Hepatocyte (in vitro differentiated cells): ENCODE results near the gene ANO7. TPM values are rescaled to one million over a fixed set of nuclear protein-coding genes. Genes with fewer than 3 reads are reported as not detected.

Source experiments
- DNase-seq: peaks from one replicate; pipeline ENCODE4 v3.0.0-alpha.2; 2016; ENCODE audit warnings: low spot score
- H2AFZ ChIP-seq: fragments of 200-600 bp; sonication (generic); 2 replicates; pipeline ENCODE4 v1.6.0; 2016; ENCODE audit warnings: antibody characterized with exemption, mild to moderate bottlenecking
- H3K27ac ChIP-seq: fragments of 200-600 bp; sonication (generic); 2 replicates; pipeline ENCODE4 v1.5.1; 2016; ENCODE audit warnings: mild to moderate bottlenecking
- H3K27me3 ChIP-seq: fragments of 200-600 bp; sonication (generic); 2 replicates; pipeline ENCODE4 v1.6.1; 2016
- H3K36me3 ChIP-seq: fragments of 200-600 bp; sonication (generic); replicated peaks from 2 replicates; pipeline ENCODE4 v1.5.1; 2016; ENCODE audit warnings: low read depth; ENCODE audit not compliant: insufficient read depth
- H3K4me1 ChIP-seq: fragments of 200-600 bp; sonication (generic); 2 replicates; pipeline ENCODE4 v1.5.1; 2016; ENCODE audit warnings: mild to moderate bottlenecking, moderate library complexity; ENCODE audit not compliant: insufficient read depth
- H3K4me2 ChIP-seq: fragments of 200-600 bp; sonication (generic); 2 replicates; pipeline ENCODE4 v1.6.0; 2016
- H3K4me3 ChIP-seq: fragments of 200-600 bp; sonication (generic); 2 replicates; pipeline ENCODE4 v1.5.1; 2016; ENCODE audit warnings: mild to moderate bottlenecking
- H3K79me2 ChIP-seq: fragments of 200-600 bp; sonication (generic); 2 replicates; pipeline ENCODE4 v1.6.0; 2017; ENCODE audit warnings: mild to moderate bottlenecking
- H3K9me2 ChIP-seq: fragments of 200-600 bp; sonication (generic); replicated peaks from 2 replicates; pipeline ENCODE4 v1.6.0; 2017; ENCODE audit warnings: mild to moderate bottlenecking; ENCODE audit not compliant: insufficient read depth
- H3K9me3 ChIP-seq: fragments of 200-600 bp; sonication (generic); 2 replicates; pipeline ENCODE4 v1.5.1; 2016; ENCODE audit warnings: low read depth, mild to moderate bottlenecking
- H4K20me1 ChIP-seq: fragments of 200-600 bp; sonication (generic); 2 replicates; pipeline ENCODE4 v1.6.0; 2016; ENCODE audit warnings: mild to moderate bottlenecking; ENCODE audit not compliant: insufficient read depth, poor library complexity, severe bottlenecking
- EZH2 ChIP-seq: fragments of 200-600 bp; sonication (generic); IDR thresholded peaks from 2 replicates; pipeline ENCODE4 v1.6.1; 2016; ENCODE audit warnings: antibody characterized with exemption, mild to moderate bottlenecking, borderline replicate concordance
- EZH2phosphoT487 ChIP-seq: fragments of 200-600 bp; sonication (generic); IDR thresholded peaks from one replicate; pipeline ENCODE4 v1.6.1; 2018; ENCODE audit warnings: antibody characterized with exemption, mild to moderate bottlenecking, low read depth, moderate library complexity; ENCODE audit not compliant: unreplicated experiment, severe bottlenecking
- WGBS: methylation state at CpG from one replicate; pipeline ENCODE4 v1.1.6; 2016; ENCODE audit warnings: low lambda C conversion rate; ENCODE audit errors: missing lambda C conversion rate; 5-methylcytosine and 5-hydroxymethylcytosine counted together
- polyA plus RNA-seq: library from polyadenylated mRNA; unstranded; fragments of >200 nt; fragmentation: Nextera tagmentation; extraction: Ambion mirVana; gene quantifications from 2 replicates; pipeline ENCODE4 v1.2.1, GENCODE V29; 2016
- total RNA-seq: library from RNA; depleted of rRNA; stranded (reverse); fragments of >200 nt; gene quantifications from 2 replicates; pipeline ENCODE4 v1.2.3, GENCODE V29; 2014
- TF ChIP-seq, protein P1 (sequence below): fragments of 200-600 bp; sonication (generic); IDR thresholded peaks from 2 replicates; pipeline ENCODE4 v1.5.1; 2016; ENCODE audit warnings: antibody characterized with exemption, mild to moderate bottlenecking; ENCODE audit not compliant: poor library complexity

The ANO7 gene
- total and polyA plus RNA-seq, 2 experiments from 2014 or later, result 1.00 to 1.4 TPM

DNA sequence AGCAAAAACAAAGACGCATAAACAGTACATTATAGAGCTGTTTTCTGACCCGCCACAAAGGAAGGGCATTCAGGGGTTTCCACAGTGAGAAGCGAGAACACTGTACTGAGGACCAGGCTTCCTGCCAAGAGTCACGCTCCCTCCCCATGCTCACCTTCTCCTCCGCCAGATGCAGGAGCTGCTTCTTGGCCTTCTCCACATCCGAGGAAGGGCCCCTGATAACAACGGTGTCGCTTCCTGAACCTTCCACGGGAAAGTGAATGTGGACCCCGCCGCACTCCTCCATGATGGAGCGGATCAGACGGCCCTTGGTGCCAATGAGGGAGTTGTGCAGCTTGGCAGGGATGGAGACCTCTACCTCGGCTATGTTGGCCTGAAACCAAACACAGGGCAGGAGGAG lies 53.8 kb downstream of the ANO7 start:
- no peak for DNase-seq
- Histone ChIP-seq H3K9me2 (no peaks in the 10 kb centered on the region), H3K4me1 (no peaks in the 10 kb centered on the region), H3K4me2 (no peak overlapping the region), H4K20me1 (peaks cover 41% of the 10 kb centered on the region), H3K36me3 (no peaks in the 10 kb centered on the region), H3K9me3 (no peaks in the 10 kb centered on the region), H3K79me2 (peaks cover 33% of the 10 kb centered on the region), H3K27me3 (no peaks in the 10 kb centered on the region), H2AFZ (no peak overlapping the region), H3K4me3 (no peak overlapping the region), H3K27ac (no peak overlapping the region)
- 96% methylated on average over 14 of the region's 14 CpGs for WGBS
- TF ChIP-seq, protein P1, sequence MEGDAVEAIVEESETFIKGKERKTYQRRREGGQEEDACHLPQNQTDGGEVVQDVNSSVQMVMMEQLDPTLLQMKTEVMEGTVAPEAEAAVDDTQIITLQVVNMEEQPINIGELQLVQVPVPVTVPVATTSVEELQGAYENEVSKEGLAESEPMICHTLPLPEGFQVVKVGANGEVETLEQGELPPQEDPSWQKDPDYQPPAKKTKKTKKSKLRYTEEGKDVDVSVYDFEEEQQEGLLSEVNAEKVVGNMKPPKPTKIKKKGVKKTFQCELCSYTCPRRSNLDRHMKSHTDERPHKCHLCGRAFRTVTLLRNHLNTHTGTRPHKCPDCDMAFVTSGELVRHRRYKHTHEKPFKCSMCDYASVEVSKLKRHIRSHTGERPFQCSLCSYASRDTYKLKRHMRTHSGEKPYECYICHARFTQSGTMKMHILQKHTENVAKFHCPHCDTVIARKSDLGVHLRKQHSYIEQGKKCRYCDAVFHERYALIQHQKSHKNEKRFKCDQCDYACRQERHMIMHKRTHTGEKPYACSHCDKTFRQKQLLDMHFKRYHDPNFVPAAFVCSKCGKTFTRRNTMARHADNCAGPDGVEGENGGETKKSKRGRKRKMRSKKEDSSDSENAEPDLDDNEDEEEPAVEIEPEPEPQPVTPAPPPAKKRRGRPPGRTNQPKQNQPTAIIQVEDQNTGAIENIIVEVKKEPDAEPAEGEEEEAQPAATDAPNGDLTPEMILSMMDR, result no peak
- no peak for TF ChIP-seq EZH2
- TF ChIP-seq EZH2phosphoT487, result no peak

DNA sequence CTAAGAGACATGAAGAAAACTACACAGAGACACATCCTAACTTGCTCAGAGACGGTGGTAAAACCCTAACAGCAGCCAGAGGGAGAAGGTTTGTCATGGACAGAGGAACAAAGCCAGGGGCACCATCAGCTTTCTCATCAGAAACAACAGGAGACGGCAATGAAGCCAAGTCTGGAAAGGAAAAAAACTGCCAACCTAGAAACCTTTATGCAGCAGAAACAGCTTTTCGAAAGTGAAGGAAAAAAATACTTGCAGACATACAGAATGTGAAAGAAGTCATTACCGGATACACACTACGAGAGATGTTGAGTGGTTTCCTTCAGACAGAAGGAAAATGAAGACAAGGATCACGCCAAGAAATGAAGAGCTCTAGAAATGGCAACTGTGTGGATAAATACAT lies 55.9 kb downstream of the ANO7 start:
- H3K9me3 ChIP-seq, result no peaks in the 10 kb centered on the region

DNA sequence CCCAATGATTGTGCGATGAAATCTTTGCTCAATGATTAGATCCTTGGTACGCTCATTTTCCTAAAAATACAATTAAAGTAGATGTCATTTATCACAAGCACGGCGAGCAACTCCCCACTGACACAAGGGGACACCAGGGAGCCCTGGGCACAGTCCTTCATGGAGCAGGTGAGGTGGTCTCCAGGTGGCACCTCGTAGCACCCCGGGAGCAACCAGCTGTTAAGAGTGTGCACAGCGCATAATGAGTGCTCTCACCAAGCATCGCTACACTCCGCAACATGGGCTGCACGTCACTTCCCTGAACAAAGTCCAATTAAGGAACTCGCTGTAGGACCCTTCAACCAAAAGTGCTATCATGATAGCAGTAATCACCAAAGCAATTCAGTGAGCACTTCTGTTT lies 59.8 kb downstream of the ANO7 start:
- no peaks in the 10 kb centered on the region for H3K4me1 ChIP-seq
- TF ChIP-seq EZH2phosphoT487 (no peak), EZH2 (no peak)
- TF ChIP-seq, protein P1, result no peak
- H3K9me3 ChIP-seq, result no peaks in the 10 kb centered on the region
- H3K27me3 ChIP-seq, result no peaks in the 10 kb centered on the region
- peaks cover 27% of the 10 kb centered on the region for H4K20me1 ChIP-seq
- no peak overlapping the region for H3K4me3 ChIP-seq
- H3K27ac ChIP-seq, result no peak overlapping the region
- WGBS, result 98% methylated on average over 11 of the region's 11 CpGs
- peaks cover 32% of the 10 kb centered on the region for H3K79me2 ChIP-seq
- no peaks in the 10 kb centered on the region for H3K36me3 ChIP-seq
- no peak overlapping the region for H2AFZ ChIP-seq
- no peaks in the 10 kb centered on the region for H3K9me2 ChIP-seq
- H3K4me2 ChIP-seq, result no peak overlapping the region
- no peak for DNase-seq

More for the DNA sequence above, 55.9 kb downstream of the ANO7 start:
- 93% methylated on average over 6 of the region's 6 CpGs for WGBS
- Histone ChIP-seq H3K36me3 (no peaks in the 10 kb centered on the region), H3K4me1 (no peaks in the 10 kb centered on the region), H3K4me3 (no peak overlapping the region), H3K9me2 (no peaks in the 10 kb centered on the region), H3K27me3 (no peaks in the 10 kb centered on the region), H3K4me2 (no peak overlapping the region), H4K20me1 (peaks cover 41% of the 10 kb centered on the region), H3K27ac (no peak overlapping the region), H3K79me2 (peaks cover 37% of the 10 kb centered on the region), H2AFZ (no peak overlapping the region)
- no peak for DNase-seq
- TF ChIP-seq, protein P1, result no peak
- no peak for TF ChIP-seq EZH2phosphoT487
- no peak for TF ChIP-seq EZH2

DNA sequence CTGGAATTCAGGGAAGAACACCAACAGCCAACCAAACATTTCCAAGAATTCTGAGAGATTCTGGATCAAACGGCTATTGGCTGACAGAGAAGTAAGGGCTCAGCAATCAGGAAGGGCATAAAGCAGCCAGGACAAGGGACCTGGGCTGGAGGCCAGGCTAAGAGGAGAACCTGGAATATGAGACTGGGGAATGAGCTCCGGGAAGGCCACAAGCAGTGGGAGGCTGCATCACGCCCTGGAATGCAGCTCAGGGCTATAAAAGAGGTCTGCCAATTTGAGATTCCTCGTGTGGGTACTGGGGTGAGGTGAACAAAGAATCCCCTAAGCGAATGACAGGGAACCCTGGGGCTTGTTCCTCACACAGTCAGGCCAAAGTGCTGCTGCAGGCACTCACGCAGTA lies 60.4 kb downstream of the ANO7 start:
- Histone ChIP-seq H3K36me3 (no peaks in the 10 kb centered on the region), H3K9me2 (no peaks in the 10 kb centered on the region), H3K4me3 (no peak overlapping the region), H3K4me1 (no peaks in the 10 kb centered on the region), H3K27me3 (no peaks in the 10 kb centered on the region), H3K79me2 (peaks cover 29% of the 10 kb centered on the region), H2AFZ (no peak overlapping the region), H3K4me2 (no peak overlapping the region), H4K20me1 (peaks cover 33% of the 10 kb centered on the region), H3K27ac (no peak overlapping the region), H3K9me3 (no peaks in the 10 kb centered on the region)
- DNase-seq, result no peak
- TF ChIP-seq EZH2phosphoT487, result no peak
- TF ChIP-seq EZH2, result no peak
- TF ChIP-seq, protein P1, result no peak
- WGBS, result 86% methylated on average over 6 of the region's 6 CpGs
